Thymus (tissue), 11 donors: Measurements from ENCODE around the gene PCSK1. TPM values are rescaled to one million over a fixed set of nuclear protein-coding genes. Genes with fewer than 3 reads are reported as not detected.

Experiments
- DNase-seq, 9 donors: peaks; one replicate each; pipeline ENCODE4 v3.0.0-alpha.2; 2013; ENCODE audit warnings: low spot score in 9 of 9, low read depth in 6 of 9, missing footprints in 1 of 9
- H3K27ac ChIP-seq, 2 donors: one replicate each; pipeline ENCODE4 v1.5.1; 2013; ENCODE audit warnings: control low read depth in 1 of 2, low read depth in 1 of 2, low read length in 1 of 2, mild to moderate bottlenecking in 1 of 2, moderate library complexity in 1 of 2
- H3K27me3 ChIP-seq, 2 donors: one replicate each; pipeline ENCODE4 v1.5.1; 2013; ENCODE audit warnings: low read length in 1 of 2; ENCODE audit not compliant: control insufficient read depth in 2 of 2, insufficient read depth in 1 of 2
- H3K36me3 ChIP-seq, 2 donors: one replicate each; pipeline ENCODE4 v1.5.1; 2013; ENCODE audit warnings: low read length in 1 of 2, mild to moderate bottlenecking in 1 of 2, moderate library complexity in 1 of 2; ENCODE audit not compliant: control insufficient read depth in 2 of 2, insufficient read depth in 2 of 2
- H3K4me1 ChIP-seq, 2 donors: one replicate each; pipeline ENCODE4 v1.5.1; 2013; ENCODE audit warnings: low read length in 2 of 2; ENCODE audit not compliant: control insufficient read depth in 2 of 2, insufficient read depth in 2 of 2
- H3K4me3 ChIP-seq, 2 donors: one replicate each; pipeline ENCODE4 v1.5.1; 2013; ENCODE audit warnings: low read length in 2 of 2, control low read depth in 1 of 2, mild to moderate bottlenecking in 1 of 2
- H3K9me3 ChIP-seq, 2 donors: one replicate each; pipeline ENCODE4 v1.5.1; 2013; ENCODE audit warnings: low read length in 1 of 2, mild to moderate bottlenecking in 1 of 2; ENCODE audit not compliant: control insufficient read depth in 2 of 2, insufficient read depth in 1 of 2
- WGBS: extraction: QIAGEN DNeasy Blood & Tissue Kit; methylation state at CpG from one replicate; pipeline ENCODE4 v1.1.7; 2013; 5-methylcytosine and 5-hydroxymethylcytosine counted together
- polyA plus RNA-seq: library from polyadenylated mRNA; stranded (reverse); fragments of 200-250 nt; gene quantifications from one replicate; pipeline ENCODE4 v1.2.3, GENCODE V29; 2013
- total RNA-seq: library from RNA; stranded (reverse); fragments of 120-200 nt; gene quantifications from one replicate; pipeline ENCODE4 v1.2.4, GENCODE V29; 2013
- donor health status: healthy.

PCSK1 gene
- total and polyA plus RNA-seq, 2 donors: 0.09 to 0.48 TPM

- 90% methylated on average over 2 of the region's 2 CpGs for WGBS
- Histone ChIP-seq H3K4me3 (no peak overlapping the region), H3K4me1 (no peaks in the 10 kb centered on the region), H3K36me3 (no peaks in the 10 kb centered on the region), H3K9me3 (no peaks in the 10 kb centered on the region), H3K27ac (no peak overlapping the region), H3K27me3 (no peaks in the 10 kb centered on the region)
- DNase-seq: no peak
These were observed 30.0 kb upstream of the PCSK1 start for GRCh38 chr5:96463091-96463490.

GRCh38 chr5:96459313-96460121, 26.5 kb upstream of the PCSK1 start:
- WGBS: 83% methylated on average over 6 of the region's 6 CpGs
- Histone ChIP-seq H3K4me3 (no peak overlapping the region), H3K9me3 (no peaks in the 10 kb centered on the region), H3K27ac (no peak overlapping the region), H3K4me1 (no peaks in the 10 kb centered on the region), H3K27me3 (no peaks in the 10 kb centered on the region), H3K36me3 (no peaks in the 10 kb centered on the region)
- DNase-seq: no peak

- Histone ChIP-seq H3K27me3 (no peaks in the 10 kb centered on the region), H3K4me1 (no peaks in the 10 kb centered on the region), H3K4me3 (no peak overlapping the region), H3K27ac (no peak overlapping the region), H3K9me3 (no peaks in the 10 kb centered on the region), H3K36me3 (no peaks in the 10 kb centered on the region)
- 90% methylated on average over 2 of the region's 2 CpGs for WGBS
- DNase-seq: no peak
These were observed 25.1 kb upstream of the PCSK1 start for GRCh38 chr5:96458176-96458575.

- H3K9me3 ChIP-seq: no peaks in the 10 kb centered on the region
- no peaks in the 10 kb centered on the region for H3K4me1 ChIP-seq
- no peak overlapping the region for H3K27ac ChIP-seq
- no peak for DNase-seq
- no peaks in the 10 kb centered on the region for H3K36me3 ChIP-seq
- H3K4me3 ChIP-seq: no peak overlapping the region
- 85% methylated on average over 4 of the region's 4 CpGs for WGBS
- H3K27me3 ChIP-seq: no peaks in the 10 kb centered on the region
These were observed 22.7 kb upstream of the PCSK1 start for GRCh38 chr5:96455789-96456188.

GRCh38 chr5:96453394-96453793, 20.3 kb upstream of the PCSK1 start:
- WGBS: 78% methylated on average over 3 of the region's 3 CpGs
- DNase-seq: no peak
- Histone ChIP-seq H3K27me3 (no peaks in the 10 kb centered on the region), H3K4me3 (no peak overlapping the region), H3K27ac (no peak overlapping the region), H3K4me1 (no peaks in the 10 kb centered on the region), H3K36me3 (no peaks in the 10 kb centered on the region), H3K9me3 (no peaks in the 10 kb centered on the region)

- Histone ChIP-seq H3K4me1 (no peaks in the 10 kb centered on the region), H3K4me3 (no peak overlapping the region), H3K27ac (no peak overlapping the region), H3K9me3 (peaks cover 0 to 3% of the 10 kb centered on the region in 2 donors), H3K36me3 (no peaks in the 10 kb centered on the region), H3K27me3 (no peaks in the 10 kb centered on the region)
- no peak for DNase-seq
- 12% methylated on average over 1 of the region's 1 CpG for WGBS
These were observed 14.9 kb upstream of the PCSK1 start for GRCh38 chr5:96447949-96448348.

GRCh38 chr5:96440185-96440538, 7.1 kb upstream of the PCSK1 start:
- no peaks in the 10 kb centered on the region for H3K27me3 ChIP-seq
- DNase-seq: no peak
- no peak overlapping the region for H3K4me3 ChIP-seq
- no peaks in the 10 kb centered on the region for H3K4me1 ChIP-seq
- H3K27ac ChIP-seq: no peak overlapping the region
- no peaks in the 10 kb centered on the region for H3K36me3 ChIP-seq
- no peaks in the 10 kb centered on the region for H3K9me3 ChIP-seq
- WGBS: 86% methylated on average over 2 of the region's 2 CpGs

GRCh38 chr5:96439477-96440184, 6.6 kb upstream of the PCSK1 start:
- DNase-seq: no peak
- H3K4me1 ChIP-seq: no peaks in the 10 kb centered on the region
- WGBS: 11% methylated on average over 3 of the region's 3 CpGs
- no peaks in the 10 kb centered on the region for H3K36me3 ChIP-seq
- peaks cover under 1 to 3% of the 10 kb centered on the region in 2 donors for H3K27me3 ChIP-seq
- H3K27ac ChIP-seq: no peak overlapping the region
- no peak overlapping the region for H3K4me3 ChIP-seq
- no peaks in the 10 kb centered on the region for H3K9me3 ChIP-seq

- H3K4me3 ChIP-seq: no peak overlapping the region
- H3K36me3 ChIP-seq: no peaks in the 10 kb centered on the region
- peak; percentile 13 to 66 (median 33) for DNase-seq
- H3K27me3 ChIP-seq: peaks cover 22 to 46% of the 10 kb centered on the region in 2 donors
- H3K9me3 ChIP-seq: peaks cover 0 to 4% of the 10 kb centered on the region in 2 donors
- H3K27ac ChIP-seq: no peak overlapping the region
- 2% methylated on average over 11 of the region's 11 CpGs for WGBS
- H3K4me1 ChIP-seq: peaks cover 0 to 4% of the 10 kb centered on the region in 2 donors
These were observed 1.2 kb upstream of the PCSK1 start for GRCh38 chr5:96434201-96434645.
